NCI-H146 treated with DMSO at 0.1 percent for 48 hours (cell line): ENCODE measurements around the gene TTC8.
"Not testable (repeated sequence)": the region's sequence is repeated elsewhere in the genome, so short reads cannot be mapped to it uniquely, and the experiment has no call there.

Experiments
- DNase-seq: peaks from one replicate; lab custom pipeline; 2025; ENCODE audit not compliant: unreplicated experiment; lab: John Stamatoyannopoulos, UW

Gene TTC8

GRCh38 chr14:88824314-88825077 lies at the start of gene TTC8:
TSS of gene TTC8 (plus strand) at chr14:88824651. CDS start at chr14:88824708, 57 bp downstream.
- DNase-seq: peak; percentile 77

DNA sequence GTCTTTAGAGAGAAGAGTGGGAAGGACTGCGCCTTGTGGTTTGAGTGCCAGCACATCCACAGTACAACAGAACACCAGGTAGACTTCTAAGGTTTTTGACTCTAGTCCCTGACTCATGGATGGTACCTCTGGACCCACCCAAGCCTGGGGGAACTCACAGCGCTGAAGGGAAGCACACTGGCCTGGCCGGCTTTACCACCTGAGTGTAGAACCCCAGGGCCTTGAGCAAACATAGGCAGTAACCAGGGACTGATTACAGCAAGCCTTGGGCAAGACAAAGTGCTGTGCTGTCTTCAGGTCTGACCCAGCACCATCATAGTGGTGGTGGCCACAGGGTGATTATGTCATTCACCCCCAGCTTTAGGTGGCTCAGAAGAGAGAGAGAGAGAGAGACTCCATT lies 48.9 kb upstream of the TTC8 start:
- DNase-seq: no peak

- DNase-seq: no peak
These were observed 38.5 kb upstream of the TTC8 start for GRCh38 chr14:88785911-88786310.

- DNase-seq: no peak
These were observed 37.7 kb upstream of the TTC8 start for GRCh38 chr14:88786715-88787114.

DNA sequence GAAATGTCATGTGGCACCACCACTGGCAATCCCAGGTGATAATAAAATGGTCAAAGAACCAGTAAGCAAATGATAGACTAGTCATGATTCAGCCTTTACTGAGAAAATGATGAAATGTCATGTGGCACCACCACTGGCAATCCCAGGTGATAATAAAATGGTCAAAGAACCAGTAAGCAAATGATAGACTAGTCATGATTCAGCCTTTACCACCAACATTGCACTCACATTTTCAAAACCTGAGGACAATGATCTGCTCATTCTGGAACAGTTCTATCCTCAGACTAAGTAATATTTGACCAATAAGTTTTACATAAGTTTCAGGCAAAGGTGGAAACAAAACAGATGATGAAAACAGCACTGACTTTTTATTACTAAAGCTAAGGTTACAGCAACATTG lies 34.9 kb upstream of the TTC8 start:
- not testable (repeated sequence) for DNase-seq

- DNase-seq: no peak
These were observed 33.8 kb upstream of the TTC8 start for GRCh38 chr14:88790501-88791251.

- DNase-seq: no peak
These were observed 33.2 kb upstream of the TTC8 start for GRCh38 chr14:88791252-88791621.

GRCh38 chr14:88791629-88792472 lies 32.6 kb upstream of the TTC8 start:
- peak; percentile 74 for DNase-seq

DNA sequence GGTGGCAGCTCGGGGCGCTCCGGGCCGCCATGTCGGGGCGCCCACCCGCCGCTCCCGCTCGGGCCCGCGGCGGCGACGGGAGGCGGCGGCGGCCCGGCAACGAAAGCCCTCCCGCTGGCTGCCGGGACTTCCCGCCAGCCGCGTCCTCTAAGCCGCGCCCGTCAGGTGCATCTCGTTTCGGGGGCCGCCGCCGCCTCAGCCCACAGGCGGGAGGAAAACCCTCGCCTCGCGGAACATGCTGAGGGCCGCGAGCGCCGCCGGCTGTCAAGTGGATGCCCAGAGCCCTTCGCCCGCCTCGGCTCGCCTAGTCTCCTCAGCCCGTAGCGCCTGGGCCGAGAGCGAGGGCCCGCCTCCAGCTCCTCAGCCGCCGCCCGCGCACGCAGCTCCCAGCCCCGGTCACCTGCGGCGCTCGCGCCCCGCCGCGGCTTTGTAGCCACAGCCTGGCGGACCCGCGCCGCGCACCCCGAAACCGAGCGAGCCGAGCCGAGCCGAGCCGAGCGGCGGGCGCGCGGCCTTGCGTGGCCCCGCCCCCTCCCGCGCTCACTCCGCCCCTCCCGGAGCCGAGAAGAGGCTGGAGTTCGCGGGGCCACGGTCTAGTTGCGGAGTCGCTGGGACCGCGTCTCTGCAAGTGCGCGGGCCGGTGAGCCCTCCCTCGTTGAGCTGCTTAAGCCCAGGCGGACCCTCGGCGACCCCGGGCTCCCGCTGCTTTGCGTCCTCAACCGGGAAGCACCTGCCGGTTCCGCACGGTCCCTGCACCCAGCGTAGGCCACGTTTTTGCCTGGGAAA lies 31.8 kb upstream of the TTC8 start, which contains the start of gene EML5:
TSS of gene EML5 (minus strand) at position 481 of the 786 bp plus-strand sequence. CDS start at position 31, 450 bp downstream.
- DNase-seq: peak; percentile 66

GRCh38 chr14:88793259-88793625 lies 31.2 kb upstream of the TTC8 start:
- DNase-seq: no peak

DNA sequence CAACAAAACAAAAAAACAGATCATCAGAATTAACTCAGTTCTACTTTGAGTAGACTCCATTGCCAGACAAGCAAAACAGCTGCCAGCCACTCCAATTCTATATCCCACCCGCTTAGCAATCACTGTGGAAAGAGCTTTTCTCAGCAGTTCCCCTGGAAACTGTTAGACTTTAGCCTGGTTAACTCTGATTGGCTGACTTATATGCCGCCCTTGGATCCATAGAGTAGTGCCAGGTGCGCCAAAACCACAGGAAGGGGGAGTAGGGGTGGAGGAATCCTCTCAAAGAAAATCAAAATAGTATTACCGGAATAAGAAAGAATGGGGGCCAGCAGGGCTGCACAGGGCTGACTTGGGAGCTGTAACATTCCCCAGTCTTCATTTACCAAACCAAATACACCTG lies 26.3 kb upstream of the TTC8 start:
- DNase-seq: peak; percentile 65

GRCh38 chr14:88799522-88799921 lies 24.9 kb upstream of the TTC8 start:
- DNase-seq: no peak

DNA sequence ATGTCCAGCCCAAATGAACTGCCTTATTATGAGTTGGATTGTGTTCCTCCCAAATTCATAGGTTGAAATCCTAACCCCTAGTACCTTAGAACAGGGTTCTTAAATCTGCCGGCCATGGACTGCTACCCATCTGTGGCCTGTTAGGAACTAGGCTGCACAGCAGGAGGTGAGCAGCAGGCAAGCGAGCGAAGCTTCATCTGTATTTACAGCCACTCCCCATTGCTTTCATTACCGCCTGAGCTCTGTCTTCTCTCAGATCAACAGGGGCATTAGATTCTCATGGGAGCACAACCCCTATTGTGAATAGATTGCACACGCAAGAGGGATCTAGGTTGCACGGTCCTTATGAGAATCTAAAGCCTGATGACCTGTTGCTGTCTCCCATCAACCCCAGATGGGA lies 21.9 kb upstream of the TTC8 start:
- DNase-seq: no peak

- no peak for DNase-seq
These were observed 20.4 kb upstream of the TTC8 start for GRCh38 chr14:88804035-88804434.

DNA sequence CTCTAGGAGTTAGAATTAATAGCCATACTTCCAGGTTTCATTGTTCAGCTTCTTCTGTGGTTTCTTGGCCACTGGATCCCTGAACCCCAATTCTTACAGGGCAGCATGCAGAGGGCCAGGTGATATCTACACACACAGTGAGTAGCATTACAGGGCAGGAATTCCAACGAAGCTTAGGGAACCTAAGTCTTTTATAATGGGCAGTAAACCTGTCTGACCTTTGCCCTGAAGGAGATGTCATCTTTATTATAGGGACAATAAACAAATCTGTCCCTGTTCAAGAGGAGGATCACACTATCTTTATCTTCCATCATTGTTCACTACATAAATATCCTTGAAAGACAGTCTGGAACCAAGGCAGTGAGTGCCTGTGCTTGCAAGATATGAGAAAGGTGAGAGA lies 20.0 kb upstream of the TTC8 start:
- no peak for DNase-seq

- no peak for DNase-seq
These were observed 16.1 kb upstream of the TTC8 start for GRCh38 chr14:88808359-88808758.

DNA sequence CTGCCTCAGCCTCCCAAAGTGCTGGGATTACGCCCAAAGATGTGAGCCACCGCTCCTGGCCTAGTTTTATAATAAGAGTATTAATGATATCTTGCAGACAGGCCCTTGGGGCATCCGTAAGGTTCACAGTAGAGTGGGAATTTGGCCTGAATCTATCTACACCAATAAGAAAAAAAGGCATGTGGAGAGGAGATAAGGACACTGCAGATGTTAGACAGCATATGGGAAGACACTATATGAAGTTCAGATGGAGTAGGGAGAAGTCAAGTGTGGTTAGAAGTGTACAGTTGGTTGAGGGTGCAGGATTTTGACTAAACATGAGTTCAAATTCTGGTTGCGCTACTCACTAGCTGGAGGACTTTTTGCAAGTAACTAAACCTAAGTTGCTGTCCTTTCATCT lies 8.5 kb upstream of the TTC8 start:
- DNase-seq: no peak

GRCh38 chr14:88818018-88818417 lies 6.4 kb upstream of the TTC8 start:
- no peak for DNase-seq

GRCh38 chr14:88819674-88820073 lies 4.8 kb upstream of the TTC8 start:
- not testable (repeated sequence) for DNase-seq

- no peak for DNase-seq
These were observed 3.1 kb upstream of the TTC8 start for GRCh38 chr14:88821378-88821777.

DNA sequence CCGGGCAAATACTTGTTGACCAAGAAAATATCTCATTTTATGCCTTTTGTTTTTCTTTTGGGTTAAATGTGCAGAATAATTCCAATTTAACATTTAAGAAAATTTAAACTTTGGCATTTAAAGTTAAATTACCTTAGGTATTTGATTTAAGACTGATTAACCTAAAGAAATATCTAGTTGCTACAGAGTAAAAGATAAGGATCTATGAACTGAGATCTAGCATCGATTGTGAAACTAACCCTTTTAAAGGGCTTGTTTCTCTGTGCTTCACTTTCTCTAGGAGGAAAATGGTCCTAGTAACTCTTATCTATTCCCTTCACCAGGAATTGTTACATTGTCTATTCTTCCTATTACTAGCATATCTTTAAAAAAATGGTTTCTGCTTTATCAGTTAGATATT lies 2.6 kb upstream of the TTC8 start:
- no peak for DNase-seq
